Right lobe of liver (tissue), 4 donors: Measurements from ENCODE around the gene VANGL1.

ENCODE experiments used
- CTCF ChIP-seq, 4 donors: fragments of 200-600 bp in 3 of 4; fragments of 450-650 bp in 1 of 4; IDR thresholded peaks; one replicate each; pipeline versions ENCODE4 v1.5.1 to v1.8.0; 2016 to 2022; ENCODE audit warnings: antibody characterized with exemption in 4 of 4, mild to moderate bottlenecking in 2 of 4
- POLR2A ChIP-seq: fragments of 450-650 bp; IDR thresholded peaks from one replicate; pipeline ENCODE4 v1.6.1; 2017; ENCODE audit warnings: antibody characterized with exemption, mild to moderate bottlenecking
- donor health status: DM: no; HTN: no; CAD: no.
- donor health status: DM: no; HTN: no; CAD: no.
- donor health status: DM: no; HTN: yes; CAD: no.

- TF ChIP-seq POLR2A (no peak), CTCF (IDR thresholded peaks at IDR 0.05) (no peak)
Observed at GRCh38 chr1:115669886-115670285, 28.1 kb downstream of the VANGL1 start.
